Neural cell (in vitro differentiated cells): Measurements from ENCODE around the gene KNTC1. TPM values are rescaled to one million over a fixed set of nuclear protein-coding genes. Genes with fewer than 3 reads are reported as not detected.

Source experiments
- H2AFZ ChIP-seq: fragments of 200-600, 300-800 bp; sonication (generic), shearing (Covaris generic); 2 replicates; pipeline ENCODE4 v1.6.0; 2014; ENCODE audit warnings: low read depth, mild to moderate bottlenecking, antibody characterized with exemption, low read length, moderate library complexity
- H3F3A ChIP-seq: fragments of 200-600 bp; shearing (Covaris generic); 2 replicates; pipeline ENCODE4 v1.6.1; 2016; ENCODE audit warnings: mild to moderate bottlenecking, moderate library complexity, mixed read lengths, antibody characterized with exemption, low read length; ENCODE audit not compliant: insufficient read depth, poor library complexity, severe bottlenecking
- H3K27ac ChIP-seq: fragments of 200-600, 300-800 bp; sonication (generic), shearing (Covaris generic); 2 replicates; pipeline ENCODE4 v1.5.1; 2014; ENCODE audit warnings: mild to moderate bottlenecking, low read length, moderate library complexity
- H3K27me3 ChIP-seq: fragments of 300-800, 200-600 bp; sonication (generic), shearing (Covaris generic); 2 replicates; pipeline ENCODE4 v1.6.0; 2014; ENCODE audit warnings: mild to moderate bottlenecking, low read depth, low read length, moderate library complexity; ENCODE audit not compliant: insufficient read depth
- H3K36me3 ChIP-seq: fragments of 300-800, 200-600 bp; sonication (generic), shearing (Covaris generic); 2 replicates; pipeline ENCODE4 v1.5.1; 2014; ENCODE audit warnings: mild to moderate bottlenecking, antibody characterized with exemption, low read length, moderate library complexity; ENCODE audit not compliant: insufficient read depth
- H3K4me2 ChIP-seq: fragments of 300-800, 200-600 bp; sonication (generic), shearing (Covaris generic); 2 replicates; pipeline ENCODE4 v1.6.0; 2014; ENCODE audit warnings: mild to moderate bottlenecking, low read length
- H3K4me3 ChIP-seq: fragments of 300-800, 200-600 bp; sonication (generic), shearing (Covaris generic); 2 replicates; pipeline ENCODE4 v1.5.1; 2014; ENCODE audit warnings: mild to moderate bottlenecking, low read length, moderate library complexity
- H3K79me2 ChIP-seq: fragments of 200-600 bp; shearing (Covaris generic); replicated peaks from 2 replicates; pipeline ENCODE4 v1.6.0; 2014; ENCODE audit warnings: mild to moderate bottlenecking, low read length, moderate library complexity; ENCODE audit not compliant: insufficient read depth
- H3K9ac ChIP-seq: fragments of 300-800, 200-600 bp; sonication (generic), shearing (Covaris generic); 2 replicates; pipeline ENCODE4 v1.6.1; 2016; ENCODE audit warnings: mild to moderate bottlenecking, low read length, mixed read lengths
- H3K9me2 ChIP-seq: fragments of 200-600 bp; shearing (Covaris generic); 2 replicates; pipeline ENCODE4 v1.6.1; 2016; ENCODE audit warnings: mild to moderate bottlenecking, low read length, mixed read lengths; ENCODE audit not compliant: insufficient read depth
- H3K9me3 ChIP-seq: fragments of 200-600, 300-800 bp; sonication (generic), shearing (Covaris generic); 2 replicates; pipeline ENCODE4 v1.6.1; 2016; ENCODE audit warnings: mild to moderate bottlenecking, mixed run types, low read length, moderate library complexity, mixed read lengths
- H4K20me1 ChIP-seq: fragments of 200-600 bp; shearing (Covaris generic); 2 replicates; pipeline ENCODE4 v1.6.1; 2016; ENCODE audit warnings: mild to moderate bottlenecking, mixed run types; ENCODE audit not compliant: insufficient read depth
- CTCF ChIP-seq: fragments of 450-650 bp; IDR thresholded peaks from 2 replicates; pipeline ENCODE4 v1.5.1; 2014; ENCODE audit warnings: antibody characterized with exemption, mild to moderate bottlenecking, moderate library complexity; ENCODE audit not compliant: poor library complexity, severe bottlenecking
- EP300 ChIP-seq: fragments of 450-650 bp; conservative IDR thresholded peaks from 2 replicates; pipeline ENCODE4 v1.6.1; 2014; ENCODE audit warnings: antibody characterized with exemption, mild to moderate bottlenecking, moderate library complexity; ENCODE audit not compliant: poor library complexity, severe bottlenecking
- EZH2 ChIP-seq: fragments of 200-600, 300-800 bp; shearing (Covaris generic), sonication (generic); IDR thresholded peaks from 2 replicates; pipeline ENCODE4 v1.6.1; 2014; ENCODE audit warnings: antibody characterized with exemption, low read length, borderline replicate concordance, mild to moderate bottlenecking; ENCODE audit not compliant: insufficient read depth, poor library complexity, severe bottlenecking
- MXI1 ChIP-seq: fragments of 450-650 bp; conservative IDR thresholded peaks from 2 replicates; pipeline ENCODE4 v1.6.1; 2014; ENCODE audit warnings: antibody characterized with exemption, mild to moderate bottlenecking; ENCODE audit not compliant: poor library complexity, severe bottlenecking
- POLR2AphosphoS5 ChIP-seq: IDR thresholded peaks from 2 replicates; pipeline ENCODE4 v1.6.1; 2012
- RAD21 ChIP-seq: fragments of 450-650 bp; conservative IDR thresholded peaks from 2 replicates; pipeline ENCODE4 v1.6.1; 2014; ENCODE audit warnings: antibody characterized with exemption, mild to moderate bottlenecking, moderate library complexity
- REST ChIP-seq: IDR thresholded peaks from 2 replicates; pipeline ENCODE4 v1.6.1; 2012; ENCODE audit warnings: borderline replicate concordance
- SMC3 ChIP-seq: fragments of 450-650 bp; conservative IDR thresholded peaks from 2 replicates; pipeline ENCODE4 v1.6.1; 2014; ENCODE audit warnings: antibody characterized with exemption, mild to moderate bottlenecking, moderate library complexity; ENCODE audit not compliant: poor library complexity
- TAF1 ChIP-seq: IDR thresholded peaks from 2 replicates; pipeline ENCODE4 v1.6.1; 2012; ENCODE audit warnings: low read depth
- polyA plus RNA-seq: library from polyadenylated mRNA; depleted of rRNA; stranded (reverse); fragments of >200 nt; gene quantifications from 2 replicates; pipeline ENCODE4 v1.2.3, GENCODE V29; 2014

KNTC1 gene
- polyA plus RNA-seq, 1 donor from 2014 or later = 16.2 TPM

GRCh38 chr12:122513660-122514059, 13.4 kb upstream of the KNTC1 start:
- Histone ChIP-seq H4K20me1 (peaks cover 3% of the 10 kb centered on the region), H3K79me2 (peaks cover 9% of the 10 kb centered on the region)

DNA sequence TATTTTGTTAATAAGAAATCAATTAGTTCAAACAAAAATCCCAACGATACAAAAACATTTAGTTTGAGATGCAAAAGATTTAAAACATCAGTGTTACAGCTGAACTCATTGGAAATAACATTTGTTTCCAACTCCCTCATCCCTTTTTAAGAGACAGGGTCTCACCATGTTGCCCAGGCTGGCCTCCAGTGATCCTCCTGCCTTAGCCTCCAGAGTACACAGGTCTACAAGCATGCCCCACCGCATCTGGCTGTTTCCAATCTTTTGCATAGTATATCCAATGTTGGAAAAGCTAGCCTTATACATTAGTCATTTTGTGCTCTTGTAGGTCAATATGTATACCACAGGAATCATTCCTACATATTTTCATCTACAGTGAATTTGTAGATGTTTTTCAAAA, 11.8 kb upstream of the KNTC1 start:
- H3K9me3 ChIP-seq = no peaks in the 10 kb centered on the region
- peaks cover 11% of the 10 kb centered on the region for H3K36me3 ChIP-seq
- TF ChIP-seq POLR2AphosphoS5 (no peak), SMC3 (no peak), REST (no peak), CTCF (no peak), TAF1 (no peak), RAD21 (no peak), EZH2 (no peak)
- H3F3A ChIP-seq = no peaks in the 10 kb centered on the region
- H3K79me2 ChIP-seq = peaks cover 18% of the 10 kb centered on the region
- no peak overlapping the region for H3K9ac ChIP-seq
- no peak overlapping the region for H3K4me3 ChIP-seq
- H2AFZ ChIP-seq = no peak overlapping the region
- no peak overlapping the region for H3K4me2 ChIP-seq
- H4K20me1 ChIP-seq = peaks cover 3% of the 10 kb centered on the region
- H3K27me3 ChIP-seq = no peaks in the 10 kb centered on the region
- H3K27ac ChIP-seq = no peak overlapping the region
- H3K9me2 ChIP-seq = no peaks in the 10 kb centered on the region

More at GRCh38 chr12:122513660-122514059, 13.4 kb upstream of the KNTC1 start:
- Histone ChIP-seq H3K27ac (no peak overlapping the region), H3K27me3 (no peaks in the 10 kb centered on the region), H3K9me2 (no peaks in the 10 kb centered on the region), H3F3A (no peaks in the 10 kb centered on the region), H3K4me2 (no peak overlapping the region), H3K9me3 (no peaks in the 10 kb centered on the region), H3K9ac (no peak overlapping the region), H2AFZ (no peak overlapping the region), H3K4me3 (no peak overlapping the region), H3K36me3 (peaks cover 7% of the 10 kb centered on the region)
- TF ChIP-seq MXI1 (no peak), EZH2 (no peak), RAD21 (no peak), TAF1 (no peak), SMC3 (no peak), CTCF (no peak), EP300 (no peak), POLR2AphosphoS5 (no peak), REST (no peak)
